Ascending aorta (tissue), 2 donors: ENCODE data around the gene CD34. TPM values are rescaled to one million over a fixed set of nuclear protein-coding genes. Genes with fewer than 3 reads are reported as not detected.

Experiments used
- DNase-seq, 2 donors: peaks; one replicate each; pipeline ENCODE4 v3.0.0-alpha.2; 2019; ENCODE audit warnings: low spot score in 2 of 2
- H3K27ac ChIP-seq, 2 donors: fragments of 200-600 bp; sonication (generic); one replicate each; pipeline ENCODE4 v1.5.1; 2016 to 2017; ENCODE audit warnings: mild to moderate bottlenecking in 1 of 2
- H3K27me3 ChIP-seq: fragments of 200-600 bp; sonication (generic); one replicate; pipeline ENCODE4 v1.5.1; 2017
- H3K36me3 ChIP-seq, 2 donors: fragments of 200-600 bp; sonication (generic); one replicate each; pipeline ENCODE4 v1.5.1; 2016
- H3K4me1 ChIP-seq, 2 donors: fragments of 200-600 bp; sonication (generic); one replicate each; pipeline ENCODE4 v1.5.1; 2016 to 2017; ENCODE audit warnings: mild to moderate bottlenecking in 1 of 2
- H3K4me3 ChIP-seq, 2 donors: fragments of 200-600 bp; sonication (generic); one replicate each; pipeline ENCODE4 v1.5.1; 2016 to 2017; ENCODE audit warnings: mild to moderate bottlenecking in 1 of 2
- H3K9me3 ChIP-seq, 2 donors: fragments of 200-600 bp; sonication (generic); one replicate each; pipeline ENCODE4 v1.5.1; 2016
- CTCF ChIP-seq, 3 experiments: fragments of 200-600 bp in 2 of 3; fragments of 450-650 bp in 1 of 3; sonication (generic) in 2 of 3; IDR thresholded peaks; one replicate each; pipeline ENCODE4 v1.5.1; 2016 to 2019; ENCODE audit warnings: antibody characterized with exemption in 3 of 3, mild to moderate bottlenecking in 1 of 3, moderate library complexity in 1 of 3
- intact Hi-C: fragments of 100-400 bp; cut with DNase I; formaldehyde crosslinking; loops from one replicate; pipeline ENCODE4 v1.15.1; 2023
- total RNA-seq: library from RNA; depleted of rRNA; stranded (reverse); fragments of >200 nt; gene quantifications from one replicate; pipeline ENCODE4 v1.1.0, GENCODE V29; 2016

The CD34 gene
- total RNA-seq, 1 donor from 2014 or later = 142 TPM

GRCh38 chr1:207833956-207834660, 76.8 kb downstream of the CD34 start:
- H3K27me3 ChIP-seq = no peaks in the 10 kb centered on the region
- no peak overlapping the region for H3K4me3 ChIP-seq
- TF ChIP-seq CTCF (IDR thresholded peaks at IDR 0.05) = no peak
- H3K4me1 ChIP-seq = peaks cover 15 to 48% of the 10 kb centered on the region in 2 donors
- H3K27ac ChIP-seq = peak overlapping the region; percentile 73 to 86
- DNase-seq = peak in 1 of 2 donors; percentile 53
- peaks cover 3 to 5% of the 10 kb centered on the region in 2 donors for H3K36me3 ChIP-seq
- intact Hi-C loops = no loop called here
- H3K9me3 ChIP-seq = no peaks in the 10 kb centered on the region

GRCh38 chr1:207833381-207833780, 77.5 kb downstream of the CD34 start:
- H3K9me3 ChIP-seq = no peaks in the 10 kb centered on the region
- peaks cover 19 to 48% of the 10 kb centered on the region in 2 donors for H3K4me1 ChIP-seq
- peak overlapping the region; percentile 73 to 86 for H3K27ac ChIP-seq
- no peak for TF ChIP-seq CTCF (IDR thresholded peaks at IDR 0.05)
- H3K36me3 ChIP-seq = peaks cover 3 to 5% of the 10 kb centered on the region in 2 donors
- no peaks in the 10 kb centered on the region for H3K27me3 ChIP-seq
- H3K4me3 ChIP-seq = no peak overlapping the region
- intact Hi-C loops = no loop called here
- DNase-seq = peak in 1 of 2 donors; percentile 55

- H3K4me1 ChIP-seq = peaks cover 19 to 47% of the 10 kb centered on the region in 2 donors
- no peak overlapping the region for H3K4me3 ChIP-seq
- no peak for DNase-seq
- peaks cover 3 to 5% of the 10 kb centered on the region in 2 donors for H3K36me3 ChIP-seq
- peak overlapping the region; percentile 73 to 86 for H3K27ac ChIP-seq
- H3K27me3 ChIP-seq = no peaks in the 10 kb centered on the region
- no peaks in the 10 kb centered on the region for H3K9me3 ChIP-seq
- intact Hi-C loops = no loop called here
- TF ChIP-seq CTCF (IDR thresholded peaks at IDR 0.05) = no peak
Measured at GRCh38 chr1:207832796-207833195, 78.1 kb downstream of the CD34 start.

GRCh38 chr1:207831517-207832327, 79.2 kb downstream of the CD34 start:
- peaks cover 14 to 48% of the 10 kb centered on the region in 2 donors for H3K4me1 ChIP-seq

More at GRCh38 chr1:207831517-207832327, 79.2 kb downstream of the CD34 start:
- Histone ChIP-seq H3K27me3 (no peaks in the 10 kb centered on the region), H3K9me3 (no peaks in the 10 kb centered on the region), H3K4me3 (no peak overlapping the region), H3K27ac (peak overlapping the region; percentile 73 to 86), H3K36me3 (peaks cover 0 to 5% of the 10 kb centered on the region in 2 donors)
- no peak for DNase-seq
- no peak for TF ChIP-seq CTCF (IDR thresholded peaks at IDR 0.05)
- intact Hi-C loops = no loop called here

Other genes with a start within 250 kb of the CD34 start
- 64.5 TPM for gene CD46, start 159.1 kb downstream of the CD34 start, total RNA-seq